Pericardium fibroblast (primary cell): Measurements from ENCODE around the gene CDK5R2. TPM values are rescaled to one million over a fixed set of nuclear protein-coding genes. Genes with fewer than 3 reads are reported as not detected.

Experiments used
- total RNA-seq: library from RNA; depleted of rRNA; stranded (reverse); fragments of >200 nt; gene quantifications from 2 replicates; pipeline ENCODE4 v1.2.3, GENCODE V29; 2015

The CDK5R2 gene
- not detected in 2 replicates for total RNA-seq

GRCh38 chr2:218959141-218959731 is at the start of gene CDK5R2:
CDK5R2 (plus strand) TSS chr2:218959666; CDS start chr2:218959821, 155 bp downstream.

GRCh38 chr2:218985021-218985324 is 25.5 kb downstream of the CDK5R2 start, which contains the start of gene FEV:
FEV (minus strand) TSS chr2:218985184; CDS start chr2:218985075, 109 bp downstream.

GRCh38 chr2:218993345-218994315 is 34.2 kb downstream of the CDK5R2 start, which contains the start of gene CRYBA2:
CRYBA2 (minus strand) TSS chr2:218993422; CDS start chr2:218993176, 246 bp downstream.

Other genes starting within 250 kb of the CDK5R2 start
- 7.7 and 8.1 TPM in 2 replicates for gene TTLL4, start 248.8 kb upstream of the CDK5R2 start, total RNA-seq
- gene CYP27A1, start 177.5 kb upstream of the CDK5R2 start, total RNA-seq = 3.7 and 5.6 TPM in 2 replicates
- not detected in 2 replicates for gene PRKAG3, start 127.9 kb upstream of the CDK5R2 start, total RNA-seq
- gene WNT6, start 99.9 kb upstream of the CDK5R2 start, total RNA-seq = not detected in 2 replicates
- gene WNT10A, start 78.8 kb upstream of the CDK5R2 start, total RNA-seq = not detected in 2 replicates
- gene FEV, start 25.5 kb downstream of the CDK5R2 start, total RNA-seq = not detected in 2 replicates
- gene CRYBA2, start 33.8 kb downstream of the CDK5R2 start, total RNA-seq = not detected in 2 replicates
- not detected in 2 replicates for gene CFAP65, start 81.8 kb downstream of the CDK5R2 start, total RNA-seq
- 0.12 TPM in 1 of 2 replicates, not detected in the other for gene IHH, start 101.3 kb downstream of the CDK5R2 start, total RNA-seq
- 20.0 and 24.2 TPM in 2 replicates for gene NHEJ1, start 201.1 kb downstream of the CDK5R2 start, total RNA-seq
- gene SLC23A3, start 210.4 kb downstream of the CDK5R2 start, total RNA-seq = 0.09 and 0.12 TPM in 2 replicates
- 20.2 and 24.2 TPM in 2 replicates for gene CNPPD1, start 217.3 kb downstream of the CDK5R2 start, total RNA-seq
- gene RETREG2, start 218.6 kb downstream of the CDK5R2 start, total RNA-seq = 40.9 and 47.1 TPM in 2 replicates
- 26.0 and 28.9 TPM in 2 replicates for gene ZFAND2B, start 247.1 kb downstream of the CDK5R2 start, total RNA-seq